Cerebellar cortex (tissue), 1 donor: ENCODE data around the gene IGFL2.
"Not testable (repeated sequence)": the region's sequence is repeated elsewhere in the genome, so short reads cannot be mapped to it uniquely, and the experiment has no call there.

Experiments
- DNase-seq: peaks from one replicate; pipeline ENCODE4 v3.0.0-alpha.2; 2015; ENCODE audit warnings: low spot score

IGFL2 gene

DNA sequence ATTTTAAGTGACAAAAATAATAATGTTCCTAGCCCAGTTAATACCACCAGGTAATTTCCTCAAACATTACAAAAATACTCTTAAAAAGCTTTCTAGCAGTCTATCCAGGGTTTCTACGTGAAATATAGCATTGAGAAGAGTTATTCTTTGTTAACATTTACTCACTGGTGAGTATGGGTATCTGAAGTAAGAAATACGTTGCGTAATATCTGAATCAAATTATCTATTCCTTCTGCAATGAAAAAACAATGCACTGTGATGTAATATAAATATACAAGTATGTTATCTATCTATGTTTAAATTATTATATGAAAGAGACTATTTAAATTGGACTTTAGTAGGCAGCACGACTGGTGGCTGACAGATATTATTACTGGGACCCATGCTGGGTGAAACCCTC, 5.7 kb upstream of the IGFL2 start:
- no peak for DNase-seq

DNA sequence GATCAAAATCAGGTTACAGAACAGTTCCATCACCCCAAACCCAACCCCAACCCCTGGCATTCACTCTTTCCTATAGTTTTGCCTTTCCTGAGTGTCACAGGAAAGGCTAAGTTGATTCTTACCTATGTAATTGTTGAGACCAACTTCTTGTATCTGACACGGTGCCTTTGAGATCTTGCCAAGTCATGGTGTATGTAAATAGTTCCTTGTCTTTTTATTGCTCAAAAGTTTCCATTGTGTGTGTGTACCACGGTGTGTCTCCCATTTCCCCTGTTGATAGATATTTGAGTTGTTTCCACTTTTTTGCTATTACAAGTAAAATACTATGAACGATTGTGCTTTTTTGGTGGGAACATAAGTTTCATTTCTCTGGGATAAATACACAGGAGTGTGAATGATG, 3.3 kb upstream of the IGFL2 start:
- no peak for DNase-seq

DNA sequence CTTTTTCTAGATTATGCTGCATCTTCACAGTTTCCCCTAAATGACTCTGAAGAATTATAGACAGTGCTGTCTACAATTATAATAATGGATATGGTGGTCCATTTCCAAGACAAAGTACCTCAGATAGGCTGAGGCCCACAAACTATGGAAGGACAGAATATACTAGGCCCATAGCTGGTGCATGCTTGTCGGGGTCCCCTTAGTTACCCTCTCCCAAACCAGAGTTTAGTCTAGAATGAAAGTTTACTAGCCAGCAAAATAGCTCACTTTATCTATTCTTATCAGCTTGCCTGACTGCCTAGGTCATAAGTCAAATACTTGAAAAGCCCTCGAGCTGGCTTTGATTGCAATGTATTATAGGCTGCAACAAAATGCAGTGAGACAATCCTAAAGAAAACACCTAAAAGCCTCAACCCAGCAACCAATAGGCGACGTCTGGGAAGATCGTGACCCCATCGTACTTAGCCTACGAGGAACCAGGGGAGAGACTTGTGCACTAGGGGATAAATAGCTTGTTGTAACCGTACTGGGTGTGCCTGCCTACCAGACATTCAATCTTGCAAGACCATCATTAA, 785 bp upstream of the IGFL2 start:
- no peak for DNase-seq

DNA sequence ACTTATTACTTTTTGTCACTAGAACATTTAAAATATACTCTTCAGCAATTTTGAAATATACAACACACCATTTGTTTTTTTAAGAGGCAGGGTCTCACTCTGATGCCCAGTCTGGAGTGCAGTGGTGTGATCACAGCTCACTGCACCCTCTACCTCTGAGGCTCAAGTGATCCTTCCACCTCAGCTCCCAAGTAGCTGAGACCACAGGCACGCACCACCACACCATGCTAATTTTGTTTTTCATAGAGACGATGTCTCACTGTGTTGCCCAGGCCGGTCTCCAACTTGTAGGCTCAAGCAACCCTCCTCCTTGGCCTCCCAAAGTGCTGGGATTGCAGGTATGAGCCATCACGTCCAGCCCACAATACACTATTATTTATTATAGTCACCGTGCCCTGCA, 2.6 kb downstream of the IGFL2 start:
- DNase-seq, result no peak

DNA sequence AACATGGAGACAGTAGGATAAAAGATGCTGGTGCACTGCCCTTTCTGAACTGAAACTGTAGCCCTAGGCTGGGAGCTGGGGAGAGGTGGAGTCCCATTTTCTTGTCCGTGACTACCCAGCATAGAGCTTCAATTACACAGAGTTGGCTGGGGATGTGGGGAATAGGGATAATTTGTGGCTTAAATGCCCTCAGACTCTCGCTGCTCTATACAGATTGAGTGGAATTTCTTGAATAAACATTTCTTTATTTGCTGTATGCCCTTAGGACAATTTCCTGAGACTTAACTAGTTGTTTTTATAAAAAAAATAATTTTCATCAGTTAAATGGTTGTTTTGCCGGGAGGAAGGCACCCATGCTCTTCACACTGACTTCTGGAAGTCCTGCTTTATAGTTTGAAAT, 7.2 kb downstream of the IGFL2 start:
- DNase-seq, result no peak

DNA sequence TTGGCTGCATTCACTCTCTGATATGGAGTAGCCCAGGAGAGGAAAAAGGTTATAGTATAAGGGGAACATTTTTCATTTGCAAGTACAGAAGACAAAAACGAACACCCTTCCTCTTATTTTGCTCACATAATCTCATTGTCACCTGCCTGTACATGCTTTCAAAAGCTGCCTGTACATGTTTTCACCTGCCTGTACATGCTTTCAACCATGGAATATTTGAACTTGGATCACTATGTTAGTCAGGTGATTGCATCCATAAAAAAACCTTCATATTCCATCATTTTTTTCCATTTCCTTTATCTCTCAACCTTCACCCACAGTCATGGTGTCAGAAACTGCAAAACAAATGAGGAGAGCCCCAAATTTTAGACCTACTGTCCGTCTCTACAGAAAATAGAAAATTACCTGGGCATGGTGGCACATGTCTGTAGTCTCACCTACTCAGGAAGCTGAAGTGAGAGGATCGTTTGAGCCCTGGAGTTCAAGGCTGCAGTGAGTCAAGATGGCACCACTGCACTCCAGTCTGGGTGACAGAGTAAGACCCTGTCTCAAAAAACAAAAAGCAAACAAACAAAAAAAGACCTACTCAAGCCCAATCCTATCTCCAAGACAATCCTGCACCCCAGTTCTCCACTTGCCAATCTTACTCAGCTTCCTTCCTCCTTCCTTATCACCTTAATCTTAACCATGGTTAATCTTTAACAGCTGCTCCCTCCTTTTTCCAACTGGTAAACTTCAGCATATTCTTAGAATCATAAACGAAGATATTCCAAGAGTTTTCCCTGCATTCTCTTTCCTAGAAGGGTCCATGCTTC, 11.6 kb downstream of the IGFL2 start:
- DNase-seq, result no peak

DNA sequence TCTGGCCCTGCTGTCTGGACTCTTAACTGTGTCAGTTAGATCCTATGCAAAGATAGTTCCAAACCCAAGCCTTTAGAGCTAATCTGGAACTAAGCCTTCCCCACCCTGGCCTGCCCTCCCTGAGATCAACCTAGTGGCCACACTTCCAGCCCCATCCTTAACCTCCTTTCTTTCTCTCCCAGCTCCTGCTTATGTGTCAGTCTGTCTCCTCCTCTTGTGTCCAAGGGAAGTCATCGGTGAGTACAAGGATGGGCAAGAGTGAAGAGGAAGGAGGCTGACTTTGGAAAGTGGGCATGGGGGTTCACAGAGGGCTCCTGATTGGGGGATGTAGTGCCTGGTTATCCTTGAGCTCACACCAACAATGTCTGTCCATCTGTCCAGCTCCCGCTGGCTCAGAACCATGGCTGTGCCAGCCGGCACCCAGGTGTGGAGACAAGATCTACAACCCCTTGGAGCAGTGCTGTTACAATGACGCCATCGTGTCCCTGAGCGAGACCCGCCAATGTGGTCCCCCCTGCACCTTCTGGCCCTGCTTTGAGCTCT, 12.3 kb downstream of the IGFL2 start:
- no peak for DNase-seq

DNA sequence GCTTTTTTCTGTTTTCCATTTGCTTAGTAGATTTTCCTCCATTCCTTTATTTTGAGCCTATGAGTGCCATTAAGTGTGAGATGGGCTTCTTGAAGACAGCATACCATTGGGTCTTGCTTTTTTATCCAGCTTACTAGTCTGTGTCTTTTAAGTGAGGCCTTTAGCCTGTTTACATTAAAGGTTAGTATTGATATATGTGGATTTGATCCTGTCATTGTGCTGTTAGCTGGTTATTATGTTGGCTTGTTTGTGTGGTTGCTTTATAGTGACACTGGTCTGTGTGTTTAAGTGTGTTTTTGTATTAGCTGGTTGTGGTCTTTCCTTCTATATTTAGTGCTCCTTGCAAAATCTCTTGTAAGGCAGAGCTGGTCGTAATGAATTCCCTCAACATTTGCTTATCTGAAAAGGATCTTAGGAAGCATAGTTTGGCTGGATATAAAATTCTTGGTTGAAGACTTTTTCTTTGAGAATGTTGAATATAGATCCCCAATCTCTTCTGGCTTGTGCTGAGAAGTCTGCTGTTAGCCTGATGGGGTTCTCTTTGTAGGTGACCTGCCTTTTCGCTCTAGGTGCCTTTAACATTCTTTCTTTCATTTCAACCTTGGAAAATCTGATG, 13.7 kb downstream of the IGFL2 start:
- DNase-seq, result not testable (repeated sequence)

DNA sequence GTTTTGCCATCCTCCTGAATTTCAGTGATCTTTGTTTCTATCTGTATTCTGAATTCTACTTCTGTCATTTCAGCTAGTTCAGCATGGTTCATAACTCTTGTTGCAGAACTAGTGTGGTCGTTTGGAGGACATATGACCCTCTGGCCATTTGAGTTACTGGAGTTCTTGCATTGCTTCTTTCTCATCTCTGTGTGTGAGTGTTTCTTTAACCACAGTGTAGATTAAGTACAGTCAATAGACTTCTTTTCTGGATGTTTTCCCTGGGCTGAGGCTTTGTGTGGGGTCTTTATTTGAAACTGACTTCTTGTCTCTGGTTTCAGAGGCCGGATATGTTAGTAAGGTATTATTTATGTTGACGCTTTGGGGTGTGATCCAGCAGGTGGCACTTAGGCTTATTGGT, 14.7 kb downstream of the IGFL2 start:
- no peak for DNase-seq

DNA sequence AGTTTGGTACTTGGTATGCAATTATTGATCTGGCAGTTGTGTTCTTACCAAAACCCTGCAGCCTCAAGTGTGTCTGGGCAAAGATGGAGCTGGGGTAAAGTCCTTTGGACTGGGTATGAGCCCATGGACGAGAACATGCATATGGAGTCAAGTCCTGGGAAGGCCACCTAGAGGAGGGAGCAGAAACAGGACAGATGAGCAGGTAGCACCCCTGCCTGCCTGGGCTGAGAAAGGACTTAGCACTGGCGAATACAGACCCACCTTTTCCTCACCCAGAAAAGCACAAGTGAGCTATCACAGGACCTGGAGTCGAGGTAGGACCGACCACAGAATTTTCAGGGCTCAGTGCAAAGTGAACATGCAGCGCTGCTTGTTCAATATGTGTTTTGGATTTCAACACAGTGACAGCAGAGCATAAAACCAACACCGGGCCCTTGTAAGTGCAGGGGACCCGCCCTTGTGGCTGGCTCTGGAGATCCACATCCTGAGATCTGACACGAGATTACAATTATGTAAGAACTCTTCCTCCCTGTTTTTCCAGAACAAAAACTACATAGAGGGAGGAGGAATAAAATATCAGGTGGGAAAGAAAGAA, 25.9 kb downstream of the IGFL2 start:
- DNase-seq, result no peak

DNA sequence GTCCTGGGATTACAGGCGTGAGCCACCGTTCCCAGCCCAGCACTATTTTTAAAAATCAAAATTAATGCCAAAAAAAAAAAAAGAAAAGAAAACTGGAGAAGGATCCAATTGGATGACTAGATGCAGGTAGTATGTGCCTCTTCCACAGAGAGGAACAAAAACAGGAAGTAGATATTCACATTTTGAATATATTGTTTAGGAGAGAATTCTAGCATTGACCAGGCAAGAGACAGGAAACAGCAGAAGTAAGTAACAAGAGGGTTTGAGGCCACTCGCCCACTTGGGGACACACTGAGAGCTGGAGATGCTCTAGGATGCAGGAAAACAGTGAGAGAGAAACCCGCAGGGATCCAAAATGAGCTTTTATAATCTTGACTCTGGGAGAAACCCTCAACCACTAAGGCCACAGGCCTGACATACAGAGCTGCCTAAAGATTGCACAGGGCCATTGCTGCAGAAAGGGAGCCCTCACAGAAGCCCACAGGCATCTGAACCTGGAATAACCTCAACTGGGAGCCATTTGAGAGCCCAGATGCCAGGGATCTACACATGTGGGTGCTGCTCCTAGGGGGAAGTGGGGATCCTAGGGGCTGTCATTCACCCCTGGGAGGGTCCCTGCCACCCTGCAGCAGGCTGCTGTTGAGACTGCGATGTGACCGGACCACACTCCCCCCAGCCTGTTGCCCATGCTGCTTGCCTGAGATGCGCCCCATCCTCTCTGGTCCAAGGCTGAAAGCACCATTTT, 28.2 kb downstream of the IGFL2 start:
- DNase-seq, result no peak

DNA sequence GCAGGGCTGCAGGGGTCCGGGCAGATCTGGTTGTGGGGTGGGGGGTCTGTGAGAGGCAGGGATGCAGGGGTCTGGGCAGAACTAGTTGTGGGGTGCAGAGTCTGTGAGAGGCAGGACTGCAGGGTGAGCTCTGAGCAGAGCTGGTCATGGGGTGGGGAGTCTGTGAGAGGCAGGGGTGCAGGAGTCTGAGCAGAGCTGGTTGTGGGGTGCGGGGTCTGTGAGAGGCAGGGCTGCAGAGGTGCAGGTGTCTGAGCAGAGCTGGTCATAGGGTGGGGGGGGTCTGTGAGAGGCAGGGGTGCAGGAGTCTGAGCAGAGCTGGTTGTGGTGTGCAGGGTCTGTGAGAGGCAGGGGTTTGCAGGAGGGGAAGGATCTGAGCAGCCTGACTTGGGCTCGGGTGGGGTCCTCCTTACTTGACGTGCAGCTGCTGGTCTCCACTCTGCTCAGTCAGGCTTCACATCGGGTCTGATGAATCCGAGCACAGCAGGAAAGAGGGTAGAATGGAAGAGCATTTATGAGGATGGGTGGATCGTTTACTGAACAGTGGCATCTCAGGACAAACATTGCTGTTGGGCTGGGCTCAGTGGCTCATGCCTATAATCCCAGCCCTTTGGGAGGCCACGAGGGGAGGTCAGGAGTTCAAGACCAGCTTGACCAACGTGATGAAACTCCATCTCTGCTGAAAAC, 31.2 kb downstream of the IGFL2 start:
- DNase-seq, result no peak

DNA sequence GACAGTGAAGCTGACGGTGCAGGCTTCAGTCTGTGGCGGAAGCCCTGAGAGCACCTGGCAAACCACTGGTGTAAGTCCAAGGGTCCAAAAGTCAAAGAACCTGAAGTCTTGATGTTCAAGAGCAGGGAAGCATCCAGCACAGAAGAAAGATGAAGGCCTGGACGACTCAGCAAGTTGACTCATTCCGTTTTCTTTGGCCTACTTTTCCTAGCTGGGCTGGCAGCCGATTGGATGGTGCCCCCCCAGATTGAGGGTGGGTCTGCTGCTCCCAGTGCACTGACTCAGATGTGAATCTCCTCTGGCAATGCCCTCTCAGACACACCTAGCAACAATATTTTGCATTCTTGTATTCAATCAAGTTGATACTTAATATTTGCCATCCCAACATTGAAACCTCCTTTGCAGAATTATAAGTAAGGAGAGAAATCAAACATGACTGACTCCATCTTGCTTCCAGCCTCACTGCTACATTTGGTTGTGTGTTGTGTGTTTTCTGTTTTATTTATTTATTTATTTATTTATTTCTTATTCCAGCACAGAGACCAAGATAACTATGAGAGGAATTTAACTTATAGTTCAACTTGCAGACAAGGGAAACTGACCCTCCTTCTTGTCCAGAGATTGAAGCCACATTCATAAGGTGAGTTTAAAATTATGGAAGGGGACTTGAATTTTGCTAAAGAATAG, 32.8 kb downstream of the IGFL2 start:
- no peak for DNase-seq

DNA sequence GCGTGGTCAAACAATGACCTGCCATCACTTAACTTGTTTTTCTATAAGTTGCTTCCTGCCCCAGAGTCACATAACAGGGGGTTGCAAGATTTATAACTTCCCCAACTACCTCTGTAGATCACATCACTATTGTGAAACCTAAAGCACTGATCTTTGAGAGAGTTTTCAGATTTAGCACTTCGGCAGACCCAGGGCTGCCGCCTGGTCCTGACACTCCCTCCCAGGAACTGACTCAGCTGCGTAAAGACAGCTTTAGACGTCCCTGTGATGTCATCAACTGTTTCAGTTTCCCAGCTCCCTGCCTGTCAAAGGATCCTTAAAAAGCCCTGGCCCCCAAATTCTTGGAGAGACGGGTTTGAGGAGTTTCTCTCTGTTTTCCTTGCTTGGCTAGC, 33.3 kb downstream of the IGFL2 start:
- DNase-seq, result no peak

DNA sequence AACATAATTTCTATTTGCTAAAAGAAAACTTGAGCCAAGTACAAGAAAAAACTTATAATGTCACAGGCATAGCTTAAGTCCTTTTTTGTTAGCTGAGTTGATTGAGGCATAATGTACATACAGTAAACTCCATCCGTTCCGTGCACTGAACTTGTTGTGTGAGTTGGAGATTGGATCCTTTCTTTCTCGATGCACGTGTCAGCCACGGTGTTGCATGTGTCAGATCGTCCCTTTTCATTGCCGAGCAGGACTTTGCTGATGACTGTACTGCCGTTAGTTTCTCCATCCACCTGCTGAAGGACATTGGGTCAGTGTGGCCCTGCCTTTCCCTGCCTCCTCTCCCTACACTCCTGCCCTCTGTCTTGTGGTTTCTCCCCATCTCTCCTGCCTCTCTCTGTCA, 34.4 kb downstream of the IGFL2 start:
- DNase-seq, result no peak

DNA sequence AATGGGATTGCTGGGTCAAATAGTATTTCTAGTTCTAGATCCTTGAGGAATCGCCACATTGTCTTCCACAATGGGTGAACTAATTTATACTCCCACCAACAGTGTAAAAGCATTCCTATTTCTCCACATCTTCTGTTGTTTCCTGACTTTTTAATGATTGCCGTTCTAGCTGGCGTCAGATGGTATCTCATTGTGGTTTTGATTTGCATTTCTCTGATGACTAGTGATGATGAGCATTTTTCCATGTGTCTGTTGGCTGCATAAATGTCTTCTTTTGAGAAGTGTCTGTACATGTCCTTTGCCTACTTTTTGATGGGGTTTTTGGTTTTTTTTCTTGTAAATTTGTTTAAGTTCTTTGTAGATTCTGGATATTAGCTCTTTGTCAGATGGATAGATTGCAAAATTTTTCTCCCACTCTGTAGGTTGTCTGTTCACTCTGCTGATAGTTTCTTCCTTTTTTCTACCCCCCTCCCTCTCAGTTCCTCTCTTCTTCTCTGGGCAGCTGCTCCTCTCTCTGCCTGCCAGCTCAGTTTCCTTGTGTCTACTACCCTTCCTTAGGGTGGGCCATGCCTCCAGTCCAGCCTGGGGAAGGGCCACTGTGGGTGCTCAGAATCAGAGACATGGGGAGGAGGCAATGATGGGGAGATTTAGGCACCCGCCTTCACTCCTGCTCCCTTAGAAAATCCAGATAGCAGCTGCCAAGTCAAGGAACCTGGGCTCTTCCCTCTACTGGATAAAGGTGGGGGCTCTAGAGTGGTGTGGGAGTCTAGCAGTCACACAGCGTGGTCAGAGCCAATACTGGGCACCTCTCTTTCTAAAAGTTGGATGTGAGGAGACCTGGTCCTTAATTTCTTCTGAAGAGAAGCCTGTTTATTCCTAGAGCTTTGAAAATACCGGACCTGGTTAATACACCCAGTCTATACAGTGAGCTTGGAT, 37.0 kb downstream of the IGFL2 start:
- not testable (repeated sequence) for DNase-seq

DNA sequence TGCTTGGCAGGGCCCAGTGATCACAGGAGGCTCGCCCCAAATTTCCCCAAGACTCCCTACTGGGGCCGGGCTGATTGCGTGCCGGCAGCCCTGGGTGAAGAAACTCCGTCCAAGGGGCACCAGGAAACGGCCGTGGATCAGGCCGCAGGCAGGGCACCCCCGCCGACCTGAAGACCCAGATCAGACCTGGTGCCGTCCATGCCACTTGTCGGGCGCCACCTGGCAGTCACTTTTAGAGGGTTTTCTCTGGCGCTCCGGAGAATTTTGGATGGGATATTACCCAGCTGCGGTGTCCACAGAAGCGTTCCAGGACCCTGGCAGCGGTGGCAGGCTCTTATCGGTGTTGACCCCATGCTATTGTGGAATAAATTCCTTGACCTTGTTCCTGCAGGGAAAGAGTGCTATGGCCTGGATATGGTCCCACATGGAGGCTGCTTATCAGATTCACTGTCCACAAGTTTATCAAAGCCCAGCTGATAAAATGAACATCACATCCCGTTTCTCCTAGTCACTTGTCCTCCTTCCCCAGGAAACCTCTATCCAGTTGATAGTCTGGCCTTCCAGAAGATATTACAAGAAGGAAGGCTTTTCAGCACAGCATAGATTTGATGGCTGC, 38.2 kb downstream of the IGFL2 start:
- DNase-seq, result no peak

DNA sequence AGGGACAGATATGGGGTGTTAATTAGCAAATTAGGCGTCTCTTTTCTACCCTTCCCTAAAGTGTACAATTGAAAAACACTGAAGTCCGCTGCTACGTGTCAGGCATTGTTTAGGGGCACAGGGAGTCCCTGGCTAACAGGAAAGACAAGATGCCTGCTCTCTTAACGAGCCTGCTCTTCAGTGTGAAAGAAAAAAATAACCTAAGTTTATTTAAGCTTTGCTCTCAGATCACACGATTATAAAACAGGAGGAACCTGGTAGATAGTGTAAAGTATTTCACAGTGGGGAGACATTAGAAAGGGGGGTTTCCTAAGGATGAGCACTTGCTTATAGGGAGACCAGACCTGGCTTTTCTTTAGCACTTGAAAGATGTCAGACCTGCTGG, 38.7 kb downstream of the IGFL2 start:
- DNase-seq, result no peak
